HG02588 (cell line): ENCODE measurements around the gene ALKBH3.

Source experiments
- ATAC-seq: cut with Tn5 transposase; IDR thresholded peaks from one replicate; pipeline ENCODE4 v1.9.1; 2021; ENCODE audit warnings: mild to moderate bottlenecking, moderate library complexity; ENCODE audit not compliant: unreplicated experiment

The ALKBH3 gene

DNA sequence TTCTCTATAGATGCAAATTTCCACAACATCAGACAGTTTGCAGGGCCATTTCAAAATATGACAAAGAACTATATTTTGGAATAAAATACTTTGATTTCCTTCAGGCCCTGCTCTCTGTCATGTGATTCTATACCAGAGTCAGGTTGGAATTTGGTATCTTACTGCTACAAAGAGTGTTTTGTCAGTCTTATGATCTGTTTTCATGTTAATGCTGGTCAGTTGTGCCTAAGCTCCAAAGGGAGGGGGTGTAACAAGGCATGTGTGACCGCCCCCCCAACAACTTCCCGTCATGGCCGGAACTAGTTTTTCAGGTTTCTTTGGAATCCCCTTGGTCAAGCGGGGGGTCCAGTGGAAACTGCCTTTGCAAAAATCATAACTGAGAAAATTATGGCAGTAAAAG, 76.9 kb downstream of the ALKBH3 start:
- ATAC-seq = no peak

DNA sequence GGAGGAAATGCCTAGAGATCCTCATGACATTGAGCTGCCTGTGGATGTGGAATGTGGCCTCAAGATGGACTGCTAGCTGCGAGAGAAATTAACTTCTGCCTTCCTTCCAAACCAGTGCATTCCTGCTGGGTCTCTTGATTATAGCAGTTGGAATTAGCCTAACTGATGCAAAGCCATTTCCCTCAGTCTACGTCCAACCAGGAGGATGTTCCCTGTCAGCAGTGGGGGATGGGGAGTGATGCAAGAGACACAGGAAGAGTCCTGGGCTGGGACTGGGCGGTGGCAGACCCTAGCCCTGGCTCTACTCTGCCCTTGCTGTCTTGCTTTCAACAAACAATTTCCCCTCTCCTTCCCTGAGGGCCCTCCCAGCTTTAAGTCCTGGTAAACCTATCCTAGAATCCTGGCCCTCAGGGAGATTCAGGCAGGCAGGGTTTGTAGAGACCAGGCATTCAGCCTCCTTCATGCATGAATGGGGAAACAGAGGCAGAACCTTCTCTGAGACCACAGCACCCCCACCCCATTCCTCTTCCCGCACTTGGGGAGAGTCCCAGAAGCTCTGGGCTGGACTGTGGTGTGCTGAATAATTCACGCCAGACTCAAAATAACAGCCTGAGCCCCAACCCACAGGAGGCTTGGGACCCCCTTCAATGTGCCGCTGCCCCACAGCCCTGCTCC, 78.8 kb downstream of the ALKBH3 start:
- ATAC-seq = no peak

DNA sequence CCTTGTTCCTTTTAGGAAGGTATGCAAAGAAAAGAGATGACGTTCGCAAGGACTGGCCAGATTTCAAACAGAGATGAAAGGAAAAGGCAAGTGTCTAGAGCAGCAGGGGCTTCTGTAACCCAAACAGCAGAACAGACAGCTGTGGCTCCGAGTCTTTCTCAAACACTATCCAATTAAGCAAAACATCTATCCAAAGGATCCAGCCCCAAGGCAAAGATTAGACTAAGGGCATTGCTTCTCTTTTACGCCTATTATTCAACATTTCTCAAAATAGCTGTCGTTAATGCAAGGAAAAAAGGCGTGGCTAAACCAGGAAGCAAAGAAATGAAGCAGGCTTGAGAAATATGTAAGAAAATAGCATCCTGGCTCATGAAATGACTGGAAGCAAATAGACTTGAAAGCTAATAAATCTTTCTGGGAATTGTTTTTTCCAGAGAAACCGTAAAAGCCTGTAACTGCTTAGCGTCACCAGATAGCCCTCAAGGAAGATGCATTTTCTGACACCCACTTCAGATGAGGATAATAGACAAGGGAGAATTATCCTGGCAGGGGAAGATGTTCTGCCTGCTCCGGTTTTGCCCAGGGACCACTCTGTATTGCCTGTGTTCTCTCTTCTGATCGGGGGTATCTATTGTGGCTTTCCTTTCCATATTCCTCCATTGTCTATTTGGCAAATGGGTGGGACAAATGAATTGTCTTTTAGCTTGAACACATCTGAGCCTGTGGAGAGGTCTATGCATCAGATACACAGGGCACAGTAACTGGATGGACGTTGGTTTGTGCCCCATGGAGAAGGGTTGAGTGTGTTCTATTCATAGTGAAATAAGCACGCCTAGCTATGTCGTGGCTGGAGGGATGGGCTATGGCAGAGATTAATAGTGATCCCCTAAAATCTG, 82.0 kb downstream of the ALKBH3 start:
- ATAC-seq = no peak

DNA sequence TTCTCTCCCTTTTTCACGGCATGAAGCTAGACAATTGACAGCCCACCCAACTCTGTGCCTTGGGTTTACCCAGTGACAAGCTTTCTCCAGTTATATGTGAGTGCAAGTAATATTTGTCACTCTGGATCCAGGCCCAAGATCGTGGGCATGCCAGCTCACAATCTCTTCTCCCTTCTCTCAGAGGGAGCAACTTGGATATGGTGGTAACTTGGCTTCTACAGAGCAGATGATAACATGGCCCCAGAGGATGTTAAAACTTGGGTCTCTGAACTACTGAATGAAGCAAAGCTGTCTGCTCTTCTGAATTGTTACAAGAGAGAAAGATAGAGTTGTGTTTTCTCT, 82.6 kb downstream of the ALKBH3 start:
- ATAC-seq = no peak

DNA sequence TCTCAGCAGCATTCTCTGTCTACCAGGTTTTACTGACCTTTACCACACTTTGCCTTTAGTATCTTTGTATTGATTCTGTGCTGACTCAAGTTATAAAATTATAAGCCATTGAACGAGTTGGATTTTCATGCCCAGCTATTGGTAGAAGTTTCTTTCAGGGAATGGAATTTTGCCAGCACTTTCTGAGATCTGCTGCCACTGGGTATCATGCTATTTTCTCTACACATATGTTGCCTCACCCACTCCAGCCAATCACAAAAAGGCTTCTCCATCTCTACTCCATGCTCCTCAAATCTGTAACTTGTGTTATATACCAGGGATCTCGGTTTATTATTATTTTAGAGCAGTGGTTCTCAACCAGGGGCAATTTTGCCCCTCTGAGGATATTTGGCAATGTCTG, 87.0 kb downstream of the ALKBH3 start:
- no peak for ATAC-seq

DNA sequence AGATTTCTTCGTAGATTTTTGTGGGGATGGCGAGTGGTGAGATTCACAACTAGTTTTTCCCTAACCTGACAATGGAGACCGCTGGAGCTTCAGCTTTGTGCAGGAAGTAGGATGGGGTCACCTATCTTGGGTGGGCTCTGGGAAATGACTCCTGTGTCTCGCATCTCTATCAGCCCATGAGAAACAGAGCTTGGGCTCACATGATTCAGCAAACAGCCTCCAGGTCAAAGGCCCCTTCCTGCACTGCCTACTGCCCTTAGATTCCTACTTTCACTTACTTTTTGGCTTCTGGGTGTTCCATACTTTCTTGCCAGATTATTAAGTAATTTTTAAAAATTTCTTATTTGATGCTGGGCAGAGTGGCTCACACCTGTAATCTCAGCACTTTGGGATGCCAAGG, 88.1 kb downstream of the ALKBH3 start:
- ATAC-seq = no peak

DNA sequence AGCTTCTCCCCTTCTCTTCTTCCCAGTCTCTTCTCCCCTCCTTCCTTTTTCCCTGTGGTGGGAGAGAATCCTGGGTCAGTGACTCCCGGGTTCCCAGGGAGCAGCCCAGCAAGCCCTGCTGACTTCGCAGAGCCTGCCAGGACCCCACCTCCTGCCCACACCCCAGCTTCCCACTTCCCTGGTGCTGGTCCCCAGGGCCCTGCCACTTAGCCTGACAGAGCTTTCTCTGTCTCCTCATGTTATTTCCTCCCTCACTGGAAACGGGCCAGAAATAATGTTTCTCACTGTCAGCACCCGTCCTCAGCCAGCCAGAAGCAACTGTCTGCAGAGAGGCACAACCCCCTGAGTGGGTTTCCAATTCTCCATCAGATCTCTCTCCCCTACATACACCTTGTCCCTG, 88.9 kb downstream of the ALKBH3 start:
- ATAC-seq = no peak
